Peyer's patch (tissue), 4 donors: Measurements from ENCODE around the gene ZBTB6. TPM values are rescaled to one million over a fixed set of nuclear protein-coding genes. Genes with fewer than 3 reads are reported as not detected.

Source experiments
- DNase-seq, 3 donors: peaks; one replicate each; pipeline ENCODE4 v3.0.0-alpha.2; 2017 to 2019
- H3K27ac ChIP-seq, 4 donors: fragments of 200-600 bp; sonication (generic); one replicate each; pipeline ENCODE4 v1.5.1; 2016 to 2019
- H3K27me3 ChIP-seq, 2 donors: fragments of 200-600 bp; sonication (generic); one replicate each; pipeline ENCODE4 v1.5.1; 2019
- H3K36me3 ChIP-seq, 3 donors: fragments of 200-600 bp; sonication (generic); one replicate each; pipeline ENCODE4 v1.5.1; 2016 to 2019
- H3K4me1 ChIP-seq, 4 donors: fragments of 200-600 bp; sonication (generic); one replicate each; pipeline ENCODE4 v1.5.1; 2016 to 2019
- H3K4me3 ChIP-seq, 4 donors: fragments of 200-600 bp; sonication (generic); 1 replicate in 3 of 4; 2 replicates in 1 of 4; pipeline ENCODE4 v1.5.1; 2016 to 2019; ENCODE audit warnings: mild to moderate bottlenecking in 1 of 4
- H3K9me3 ChIP-seq, 4 donors: fragments of 200-600 bp; sonication (generic); one replicate each; pipeline ENCODE4 v1.5.1; 2016 to 2019; ENCODE audit warnings: mild to moderate bottlenecking in 1 of 4
- CTCF ChIP-seq, 6 experiments: fragments of 450-650 bp in 4 of 6; fragments of 200-600 bp in 2 of 6; sonication (generic) in 1 of 6; IDR thresholded peaks; one replicate each; pipeline ENCODE4 v1.5.1; 2017 to 2019; ENCODE audit warnings: antibody characterized with exemption in 6 of 6, mild to moderate bottlenecking in 3 of 6, moderate library complexity in 1 of 6
- POLR2A ChIP-seq, 2 donors: fragments of 450-650 bp; IDR thresholded peaks; one replicate each; pipeline ENCODE4 v1.5.1; 2017; ENCODE audit warnings: antibody characterized with exemption in 2 of 2, mild to moderate bottlenecking in 2 of 2, moderate library complexity in 2 of 2
- total RNA-seq, 4 donors: library from RNA; depleted of rRNA; stranded (reverse); fragments of >200 nt; gene quantifications; one replicate each; pipeline ENCODE4 v1.1.0, GENCODE V29; 2016

Gene ZBTB6
- total RNA-seq, 4 donors from 2014 or later: 5.6 to 14.9 (median 7.7) TPM

- H3K4me1 ChIP-seq: peaks cover 0 to 23% (median 7%) of the 10 kb centered on the region in 4 donors
Measured at GRCh38 chr9:122900791-122901190, 12.3 kb downstream of the ZBTB6 start.

GRCh38 chr9:122897969-122898368 lies 15.2 kb downstream of the ZBTB6 start:
- H3K27me3 ChIP-seq: no peaks in the 10 kb centered on the region
- no peaks in the 10 kb centered on the region for H3K9me3 ChIP-seq
- TF ChIP-seq CTCF (IDR thresholded peaks at IDR 0.05) (no peak), POLR2A (IDR thresholded peaks at IDR 0.05) (no peak)
- no peak overlapping the region for H3K27ac ChIP-seq
- peaks cover 0 to 26% (median 0%) of the 10 kb centered on the region in 3 donors for H3K36me3 ChIP-seq
- no peak for DNase-seq
- peaks cover 0 to 12% (median 5%) of the 10 kb centered on the region in 4 donors for H3K4me1 ChIP-seq
- H3K4me3 ChIP-seq: no peak overlapping the region

More at GRCh38 chr9:122900791-122901190, 12.3 kb downstream of the ZBTB6 start:
- H3K36me3 ChIP-seq: no peaks in the 10 kb centered on the region
- H3K9me3 ChIP-seq: no peaks in the 10 kb centered on the region
- H3K27ac ChIP-seq: peak overlapping the region in 1 of 4 donors; percentile 27
- TF ChIP-seq CTCF (IDR thresholded peaks at IDR 0.05): no peak
- no peak for TF ChIP-seq POLR2A (IDR thresholded peaks at IDR 0.05)
- H3K27me3 ChIP-seq: no peaks in the 10 kb centered on the region
- no peak overlapping the region for H3K4me3 ChIP-seq
- no peak for DNase-seq

GRCh38 chr9:122888480-122888879 lies 24.6 kb downstream of the ZBTB6 start:
- no peaks in the 10 kb centered on the region for H3K4me1 ChIP-seq
- no peak overlapping the region for H3K4me3 ChIP-seq
- H3K27me3 ChIP-seq: no peaks in the 10 kb centered on the region
- no peak overlapping the region for H3K27ac ChIP-seq
- DNase-seq: no peak
- TF ChIP-seq POLR2A (IDR thresholded peaks at IDR 0.05) (no peak), CTCF (IDR thresholded peaks at IDR 0.05) (no peak)
- no peaks in the 10 kb centered on the region for H3K9me3 ChIP-seq
- H3K36me3 ChIP-seq: peaks cover 0 to 80% (median 0%) of the 10 kb centered on the region in 3 donors

DNA sequence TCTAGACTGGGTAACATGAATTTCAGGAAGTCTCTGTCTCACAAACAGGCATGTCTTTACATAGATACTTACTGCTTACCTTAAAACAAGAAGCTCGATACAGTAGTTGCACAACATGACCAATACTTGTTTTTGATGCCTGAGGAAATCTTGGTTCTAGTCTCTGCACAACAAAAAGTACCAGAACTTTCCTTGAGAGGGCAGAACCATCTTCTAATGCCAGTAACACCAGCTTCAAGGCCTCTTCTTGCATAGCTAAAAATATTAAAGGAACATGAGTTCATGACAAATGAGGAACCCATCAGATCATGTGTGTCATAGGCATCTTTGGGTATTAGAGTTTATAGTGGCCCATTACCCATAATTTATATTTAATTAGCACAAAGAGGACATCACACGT lies 30.0 kb downstream of the ZBTB6 start:
- no peaks in the 10 kb centered on the region for H3K4me1 ChIP-seq
- DNase-seq: no peak
- no peaks in the 10 kb centered on the region for H3K27me3 ChIP-seq
- H3K36me3 ChIP-seq: peaks cover 0 to 84% (median 0%) of the 10 kb centered on the region in 3 donors
- no peak overlapping the region for H3K27ac ChIP-seq
- H3K9me3 ChIP-seq: no peaks in the 10 kb centered on the region
- no peak overlapping the region for H3K4me3 ChIP-seq
- TF ChIP-seq CTCF (IDR thresholded peaks at IDR 0.05) (no peak), POLR2A (IDR thresholded peaks at IDR 0.05) (no peak)

GRCh38 chr9:122879443-122879842 lies 33.7 kb downstream of the ZBTB6 start:
- peaks cover 0 to 97% (median 0%) of the 10 kb centered on the region in 3 donors for H3K36me3 ChIP-seq

More at GRCh38 chr9:122879443-122879842, 33.7 kb downstream of the ZBTB6 start:
- Histone ChIP-seq H3K4me3 (no peak overlapping the region), H3K9me3 (no peaks in the 10 kb centered on the region), H3K4me1 (no peaks in the 10 kb centered on the region), H3K27me3 (no peaks in the 10 kb centered on the region), H3K27ac (no peak overlapping the region)
- TF ChIP-seq CTCF (IDR thresholded peaks at IDR 0.05) (no peak), POLR2A (IDR thresholded peaks at IDR 0.05) (no peak)
- no peak for DNase-seq
